ENCODE results near the gene PHACTR2. TPM values are rescaled to one million over a fixed set of nuclear protein-coding genes. Genes with fewer than 3 reads are reported as not detected.

PHACTR2 gene
- total and polyA plus RNA-seq, 10 of the 15 experiments (the other 5 are each of a cell fraction or from before 2014, with no cell fraction given), result 1.4 to 19.1 (median 5.3) TPM

DNA sequence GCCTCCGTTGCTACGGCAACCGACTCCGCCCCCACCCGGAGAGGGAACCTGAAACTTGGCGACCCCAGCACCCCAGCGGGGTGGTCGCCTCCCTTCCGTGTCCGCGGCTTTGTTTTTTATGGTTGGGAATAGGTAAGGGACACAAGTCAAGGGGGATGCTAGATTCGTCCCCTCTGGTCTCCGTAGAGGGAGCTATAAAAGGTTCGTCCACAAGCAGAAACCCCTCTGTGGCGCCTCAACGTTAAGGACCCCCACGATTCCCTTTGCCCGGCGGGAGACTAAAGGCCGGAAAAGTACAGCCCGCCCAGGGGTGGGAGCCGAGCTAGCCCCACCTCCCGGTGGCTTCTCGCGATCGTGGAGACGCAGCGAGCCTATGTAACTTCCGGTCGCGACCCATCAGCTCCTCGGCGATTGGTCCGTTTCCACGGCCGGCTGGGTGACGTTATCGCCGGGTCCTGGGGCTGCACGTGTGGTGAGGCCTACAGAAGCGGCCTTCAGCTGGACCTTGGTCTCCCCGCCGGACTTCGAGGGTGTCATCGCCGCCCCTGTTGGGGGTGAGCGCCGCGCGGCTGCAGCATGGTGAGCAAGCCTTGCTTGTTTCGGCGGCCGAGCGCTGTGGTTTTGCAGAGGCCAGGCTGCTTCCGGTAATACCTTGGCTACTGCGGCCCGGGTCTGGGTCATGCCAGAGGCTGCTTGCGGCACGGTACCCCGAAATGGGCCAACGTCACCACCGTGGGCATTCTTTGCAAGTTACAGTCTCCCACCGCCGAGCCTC lies 165.3 kb downstream of the PHACTR2 start, which contains the start of gene LTV1:
LTV1 (plus strand) TSS at position 437 of the 775 bp plus-strand sequence; CDS start at position 577, 140 bp downstream.
- Histone ChIP-seq H3K9ac (ENCODE audit: control insufficient read depth, insufficient read depth, low read length) (peak within 1 kb of the TSS; percentile 93), H4K20me1 (ENCODE audit: control insufficient read depth, insufficient read depth) (no peaks in the 10 kb centered on the region), H3K4me2 (ENCODE audit: control insufficient read depth, insufficient read depth) (peak within 1 kb of the TSS; percentile 75), H2AFZ (ENCODE audit: control insufficient read depth, low read depth, low read length) (peak within 1 kb of the TSS; percentile 91), H3K9me3 (replicated peaks; ENCODE audit: control insufficient read depth, insufficient read depth, low read length) (no peaks in the 10 kb centered on the region; the same call in 2 of the 3 replicates), H3K27ac (ENCODE audit: control insufficient read depth, insufficient read depth) (peak within 1 kb of the TSS; percentile 78), H3K27me3 (replicated peaks in 1 of 2; ENCODE audit: control insufficient read depth in 2 of 2, insufficient read depth in 2 of 2, low read length in 1 of 2) (no peaks in the 10 kb centered on the region), H3K4me1 (ENCODE audit: control insufficient read depth, insufficient read depth, low read length) (no peaks in the 10 kb centered on the region), H3K79me2 (ENCODE audit: control insufficient read depth, insufficient read depth, low read length) (peaks cover 23% of the 10 kb centered on the region), H3K4me3 (peak within 1 kb of the TSS; percentile 88), H3K36me3 (ENCODE audit: control insufficient read depth in 2 of 2, insufficient read depth in 2 of 2, low read length in 1 of 2) (peaks cover 2 to 13% of the 10 kb centered on the region in 2 experiments)
- FAIRE-seq (peak; percentile 93), DNase-seq (ENCODE audit: low read depth, low spot score) (peak; percentile 81), ATAC-seq (peak; percentile 99)
- WGBS (ENCODE audit: insufficient coverage, insufficient replicate concordance, low lambda C conversion rate, missing lambda C conversion rate), result under 1% methylated on average over 63 of the region's 64 CpGs
- in situ Hi-C loops (cut with MboI) (no loop called here), intact Hi-C loops (cut with micrococcal nuclease; ENCODE audit: unreplicated experiment) (loop anchor here (5.0 kb wide), 3 partner anchors 266 to 391 kb away; partner anchors contain the start of genes ADAT2, FUCA2 and PEX3)
- ChIA-PET SMC1A (ENCODE audit: uncharacterized antibody, unreplicated experiment) (interaction anchor here (0.7 to 3.0 kb wide), 11 partner anchors 11 to 336 kb away, joined by 3 to 7 read pairs (median 4); no protein-coding TSS in a partner anchor), RAD21 (ENCODE audit: unreplicated experiment) (interaction anchor here (0.6 to 1.5 kb wide), 9 partner anchors 20 to 1426 kb away, joined by 3 to 4 read pairs (median 3); no protein-coding TSS in a partner anchor), CTCF (interaction anchor here (0.6 to 3.7 kb wide), 10 partner anchors 8 to 396 kb away, joined by 3 to 11 read pairs (median 3); no protein-coding TSS in a partner anchor), POLR2A (interaction anchor here (0.6 to 1.8 kb wide), 4 partner anchors 10 to 958 kb away, joined by 3 to 4 read pairs (median 4); no protein-coding TSS in a partner anchor)
- no TSS peak for BruUV-seq (replicated peaks)
- no peak for TF ChIP-seq ZBTB11 (CRISPR knock-in tag; IDR thresholded peaks at IDR 0.05)
- TF ChIP-seq CHD1 (IDR thresholded peaks at IDR 0.05; ENCODE audit: low read depth, low read length), result no peak
- peak; percentile 84 for TF ChIP-seq RUNX3 (IDR thresholded peaks at IDR 0.05; ENCODE audit: low read length)
- TF ChIP-seq CBX3 (IDR thresholded peaks at IDR 0.05; ENCODE audit: borderline replicate concordance, low read depth), result no peak
- TF ChIP-seq NR2F1 (conservative IDR thresholded peaks at IDR 0.05), result peak; percentile 69
- 0 out of 2 replicates have a peak, but pooled peaks have one; percentile 21 for TF ChIP-seq TBL1XR1 (IDR thresholded peaks at IDR 0.05; ENCODE audit: low read depth, low read length)
- TF ChIP-seq EED (IDR thresholded peaks at IDR 0.05; ENCODE audit: low read depth), result peak; percentile 55; the same call in 1 of the 2 replicates
- peak; percentile 73 for TF ChIP-seq TAF1 (IDR thresholded peaks at IDR 0.05; ENCODE audit: borderline replicate concordance, low read depth, low read length)
- peak; percentile 62; the same call in 1 of the 2 replicates for TF ChIP-seq HDGF (IDR thresholded peaks at IDR 0.05)
- peak; percentile 24; the same call in 1 of the 2 replicates for TF ChIP-seq RB1 (IDR thresholded peaks at IDR 0.05; ENCODE audit: borderline replicate concordance)
- TF ChIP-seq ZNF24 (IDR thresholded peaks at IDR 0.05), result no peak
- no peak for TF ChIP-seq NFIC (IDR thresholded peaks at IDR 0.05; ENCODE audit: low read depth, low read length)
- TF ChIP-seq SMC3 (IDR thresholded peaks at IDR 0.05; ENCODE audit: borderline replicate concordance, low read length), result no peak
- TF ChIP-seq MAX (IDR thresholded peaks at IDR 0.05; ENCODE audit: low read depth, low read length), result peak; percentile 98
- TF ChIP-seq ZBTB4 (CRISPR knock-in tag; IDR thresholded peaks at IDR 0.05), result no peak
- TF ChIP-seq NFXL1 (IDR thresholded peaks at IDR 0.05; ENCODE audit: borderline replicate concordance), result no peak
- TF ChIP-seq ATF7 (IDR thresholded peaks at IDR 0.05; ENCODE audit: low read depth), result peak; percentile 95
- peak; percentile 92 for TF ChIP-seq BRCA1 (IDR thresholded peaks at IDR 0.05; ENCODE audit: low read depth, low read length)
